HG03045 (cell line): ENCODE measurements around the gene TTC9.

Source experiments
- ATAC-seq: cut with Tn5 transposase; IDR thresholded peaks from one replicate; pipeline ENCODE4 v1.9.1; 2021; ENCODE audit warnings: mild to moderate bottlenecking, moderate library complexity; ENCODE audit not compliant: unreplicated experiment

Gene TTC9

DNA sequence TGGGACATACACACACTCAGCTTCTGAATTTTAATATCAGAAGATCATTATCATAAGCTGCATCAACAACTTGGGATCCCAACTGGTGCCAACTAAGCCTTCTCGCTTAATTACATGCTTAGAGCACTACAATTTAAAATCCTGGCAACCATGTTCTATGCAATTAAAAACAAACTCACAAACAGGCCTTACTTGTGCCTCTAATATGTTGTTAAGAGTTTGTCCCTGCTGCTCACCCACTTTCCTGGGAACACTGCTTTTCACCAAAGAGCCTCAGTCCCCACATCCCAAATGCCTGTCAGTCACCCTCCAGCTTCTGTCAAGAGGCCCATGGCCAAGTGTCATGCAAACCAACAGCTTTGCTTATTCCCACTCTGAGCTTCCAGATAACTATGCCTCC, 69.7 kb downstream of the TTC9 start:
- no peak for ATAC-seq

DNA sequence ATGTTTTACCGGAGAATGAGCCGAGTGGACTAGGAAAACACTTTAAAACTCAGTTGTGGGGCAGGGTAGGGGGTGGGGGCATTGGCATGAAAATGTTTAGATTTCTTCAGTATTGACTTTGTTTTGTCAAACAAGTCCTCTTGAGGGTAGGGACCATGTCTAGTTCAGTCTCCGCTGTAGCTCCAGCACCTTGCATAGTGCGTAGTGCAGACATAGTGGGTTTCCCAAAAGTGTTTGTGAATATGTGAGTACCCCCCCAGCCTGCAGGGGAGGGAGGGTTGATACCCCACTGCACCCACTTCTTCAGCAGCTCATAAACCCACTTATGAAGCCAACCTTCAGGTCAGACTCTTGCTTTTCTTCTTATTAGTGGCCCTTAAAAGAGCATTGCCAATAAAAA, 71.4 kb downstream of the TTC9 start:
- ATAC-seq = no peak

DNA sequence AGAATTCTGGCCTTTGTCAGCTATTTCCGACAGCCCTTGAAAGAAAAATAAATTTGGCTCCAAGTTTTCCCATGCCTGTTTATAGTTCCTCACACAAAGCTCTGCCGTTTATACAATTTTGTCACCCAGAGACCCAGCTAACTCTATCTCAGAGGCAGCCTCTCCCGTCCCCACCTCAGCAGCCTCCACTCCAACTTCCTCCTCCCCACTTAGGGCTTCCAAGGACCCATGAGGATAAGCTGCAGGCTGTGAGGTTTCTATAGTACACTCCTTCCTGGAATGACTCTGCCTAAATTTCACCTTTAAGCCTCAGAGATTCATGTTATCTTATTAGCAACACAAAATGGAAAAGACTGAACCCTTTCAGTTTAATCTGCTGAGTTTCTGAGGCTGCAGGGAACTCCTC, 71.8 kb downstream of the TTC9 start:
- no peak for ATAC-seq

DNA sequence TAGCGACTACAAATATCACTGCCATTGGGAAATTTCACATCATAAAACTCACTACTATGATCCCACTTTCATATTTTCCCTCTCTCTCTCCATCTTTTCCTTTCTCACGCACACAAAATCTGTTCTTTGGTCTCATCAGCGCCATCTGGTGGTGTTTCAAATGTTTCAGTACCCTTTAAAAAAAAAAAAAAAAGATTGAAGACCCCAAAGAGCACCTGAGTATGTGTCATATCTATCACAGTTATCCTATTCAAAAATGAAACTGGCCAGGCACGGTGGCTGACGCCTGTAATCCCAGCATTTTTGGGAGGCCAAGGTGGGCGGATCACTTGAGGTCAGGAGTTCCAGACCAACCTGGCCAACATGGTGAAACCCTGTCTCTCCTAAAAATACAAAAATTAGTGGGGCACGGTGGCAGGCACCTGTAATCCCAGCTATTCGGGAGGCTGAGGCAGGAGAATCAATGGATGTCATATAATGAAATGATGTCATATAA, 72.4 kb downstream of the TTC9 start:
- ATAC-seq = no peak

DNA sequence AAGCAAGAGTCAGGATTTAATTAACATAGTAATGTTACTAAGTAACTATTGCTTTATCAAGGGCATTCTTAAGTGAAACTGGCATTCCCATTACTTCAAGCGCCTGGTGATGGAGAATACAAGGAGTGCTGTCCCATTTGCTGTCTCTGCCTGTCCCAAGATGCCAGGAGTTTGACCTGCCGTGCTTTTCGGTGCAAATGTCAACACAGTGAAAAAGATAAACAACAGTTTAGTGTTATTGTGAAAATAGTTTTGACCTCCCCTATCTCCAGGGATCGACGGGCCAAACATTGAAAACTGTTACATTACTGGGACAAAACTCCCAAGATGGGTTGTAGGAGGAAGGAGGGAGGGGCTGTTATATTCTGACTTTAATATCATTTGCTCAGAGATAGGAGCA, 74.8 kb downstream of the TTC9 start:
- ATAC-seq = no peak

DNA sequence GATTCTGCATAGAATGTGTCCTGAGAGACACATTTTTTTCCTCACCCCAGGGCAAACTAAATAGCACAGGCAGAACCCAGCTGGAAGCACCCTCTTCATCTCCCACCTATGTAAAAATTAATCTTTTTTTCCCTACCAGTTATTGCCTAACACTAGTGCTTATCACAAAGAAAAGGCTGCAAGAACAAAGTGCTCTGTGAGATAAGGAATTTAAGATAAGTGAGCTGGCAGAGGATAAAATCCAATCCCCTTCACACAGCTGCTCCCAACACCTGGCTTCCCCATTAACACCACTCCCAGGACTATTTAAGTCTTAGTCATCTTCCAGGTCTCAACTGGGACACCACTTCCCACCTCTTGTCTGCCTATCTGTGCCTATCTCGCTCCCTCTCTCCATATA, 75.2 kb downstream of the TTC9 start:
- ATAC-seq = no peak

DNA sequence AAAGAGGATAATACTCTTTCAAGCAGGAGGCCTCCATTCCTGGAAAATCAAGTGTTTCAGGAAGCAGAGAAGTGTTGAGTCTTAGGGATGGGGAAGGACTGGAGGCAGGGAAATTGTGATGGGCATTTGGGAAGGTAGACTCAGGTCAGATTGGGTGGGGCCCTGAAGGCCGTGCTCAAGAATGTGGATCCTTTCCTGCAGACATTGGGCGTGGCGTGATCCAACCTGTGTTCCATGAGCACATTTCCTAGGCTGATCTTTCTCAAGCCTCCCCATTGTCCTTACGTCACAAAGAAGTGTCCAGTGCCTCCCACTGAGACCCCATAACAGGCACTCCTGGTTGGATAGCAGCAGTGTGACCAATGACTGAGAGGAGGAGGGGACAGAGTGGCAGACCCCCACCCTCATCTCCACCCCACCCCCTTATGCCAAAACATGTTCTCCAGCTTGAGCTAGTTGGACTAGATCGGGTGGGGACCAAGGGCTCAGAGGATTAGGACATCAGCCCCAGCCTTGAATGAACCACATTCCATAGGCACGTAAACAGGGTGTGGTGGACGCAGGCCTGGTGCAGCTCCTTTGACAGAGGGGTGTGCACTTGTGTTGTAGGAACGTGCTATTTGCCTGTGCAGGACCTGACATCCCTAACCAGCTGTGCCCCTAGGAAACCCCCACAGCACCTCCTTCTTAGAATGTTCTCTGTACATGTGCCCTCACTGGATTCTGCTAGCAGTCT, 76.8 kb downstream of the TTC9 start:
- ATAC-seq = no peak

DNA sequence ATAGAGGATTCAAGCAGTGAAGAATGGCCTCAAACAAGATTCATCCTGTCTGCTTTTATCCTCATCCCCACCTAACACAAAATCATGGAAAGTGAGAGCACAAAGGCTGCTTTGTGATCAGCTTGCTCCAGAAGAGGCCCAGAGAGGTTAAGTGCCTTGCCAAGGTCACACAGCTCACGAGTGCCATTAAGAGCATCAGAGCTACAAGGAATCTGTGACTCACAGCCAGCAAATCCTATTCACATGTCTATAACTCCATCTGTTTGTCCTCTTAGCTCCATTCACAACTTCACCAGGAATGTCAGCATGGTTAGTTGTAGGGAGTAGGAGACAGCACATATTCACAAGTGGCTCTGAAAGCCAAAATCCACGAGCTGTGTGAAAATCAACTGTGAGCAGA, 79.8 kb downstream of the TTC9 start:
- no peak for ATAC-seq

DNA sequence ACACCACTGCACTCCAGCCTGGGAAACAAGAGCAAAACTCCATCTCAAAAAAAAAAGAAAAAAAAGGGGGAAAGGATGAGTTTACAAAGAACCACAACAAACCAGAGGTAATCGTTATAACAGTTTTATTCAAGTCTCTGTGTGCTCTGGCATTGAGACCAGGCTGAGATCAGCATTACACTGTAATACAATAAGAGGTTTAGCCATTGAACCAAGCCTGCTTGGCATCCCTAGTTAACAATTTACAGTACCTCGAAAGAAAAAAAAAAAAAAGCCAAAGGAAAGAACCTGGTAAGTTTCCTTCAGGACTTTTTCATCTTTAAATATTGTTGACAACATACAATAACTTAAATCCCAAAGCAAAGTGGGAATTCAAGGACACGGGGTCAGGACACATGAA, 80.7 kb downstream of the TTC9 start:
- no peak for ATAC-seq

DNA sequence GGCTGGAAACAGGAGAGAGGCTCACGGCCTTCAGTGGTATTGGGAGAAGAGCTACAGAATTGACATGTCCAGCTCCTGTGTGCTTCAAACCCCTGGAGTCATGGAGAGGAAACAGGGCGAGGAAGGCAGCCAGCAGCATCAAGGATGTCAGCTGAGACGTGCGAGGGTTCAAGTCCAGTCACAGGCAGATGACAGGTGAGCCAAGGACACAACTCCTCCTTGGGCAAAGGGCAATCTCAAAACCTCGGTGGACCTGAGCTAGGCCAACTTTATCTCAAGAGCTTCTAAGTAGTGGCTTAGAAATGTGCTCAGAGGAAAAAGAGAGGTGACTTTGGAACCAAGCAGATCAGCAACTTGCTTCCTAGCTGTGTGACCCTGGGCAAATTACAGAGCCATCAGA, 81.6 kb downstream of the TTC9 start:
- ATAC-seq = no peak

DNA sequence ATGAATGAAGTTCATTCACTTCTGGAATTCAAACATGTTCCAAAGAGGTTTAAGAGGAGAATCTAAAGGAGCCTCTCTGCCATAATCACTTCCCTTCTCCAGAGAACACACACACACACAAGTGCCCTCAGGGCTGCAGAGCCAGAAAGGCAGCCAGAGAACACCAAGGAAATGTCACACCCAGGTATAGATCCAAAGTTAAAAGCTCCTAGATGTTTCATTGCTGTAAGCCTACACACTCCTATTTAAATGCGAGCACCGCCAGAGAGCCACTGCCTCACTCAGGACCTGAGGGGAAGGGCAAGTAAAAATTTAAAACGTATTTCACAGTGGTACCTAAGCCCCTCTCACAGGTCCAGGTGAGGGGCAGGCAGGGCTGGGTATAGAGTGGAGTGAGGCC, 82.4 kb downstream of the TTC9 start:
- ATAC-seq = no peak

DNA sequence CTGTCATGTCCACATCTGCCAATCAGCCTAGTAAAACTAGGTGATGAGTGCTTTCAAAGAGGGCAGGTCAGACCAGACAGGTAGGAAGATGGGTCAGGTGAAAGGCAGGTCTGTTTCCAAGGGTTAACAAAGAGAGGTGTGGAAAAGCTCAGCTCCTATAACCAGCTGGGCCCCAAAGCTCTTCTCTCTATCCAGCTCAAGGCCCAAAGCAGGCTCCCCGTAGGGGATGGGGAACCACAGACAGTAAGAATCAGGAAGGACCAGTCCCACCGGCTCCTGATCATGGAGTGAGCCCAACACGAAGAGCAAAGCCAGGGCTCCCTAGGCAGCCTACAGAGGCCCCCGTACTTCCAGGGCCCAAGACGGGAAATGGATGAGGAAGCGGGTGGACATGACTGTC, 83.2 kb downstream of the TTC9 start:
- no peak for ATAC-seq
